GM19193 (cell line): ENCODE measurements around the gene DNASE1L1.

ENCODE experiments used
- POLR2A ChIP-seq: IDR thresholded peaks from 4 replicates; pipeline ENCODE4 v1.6.1; 2011; ENCODE audit not compliant: insufficient read depth, insufficient read length; ENCODE audit errors: extremely low read depth

Gene DNASE1L1

GRCh38 chrX:154369449-154370299, 39.4 kb downstream of the DNASE1L1 start:
- TF ChIP-seq POLR2A, result no peak

DNA sequence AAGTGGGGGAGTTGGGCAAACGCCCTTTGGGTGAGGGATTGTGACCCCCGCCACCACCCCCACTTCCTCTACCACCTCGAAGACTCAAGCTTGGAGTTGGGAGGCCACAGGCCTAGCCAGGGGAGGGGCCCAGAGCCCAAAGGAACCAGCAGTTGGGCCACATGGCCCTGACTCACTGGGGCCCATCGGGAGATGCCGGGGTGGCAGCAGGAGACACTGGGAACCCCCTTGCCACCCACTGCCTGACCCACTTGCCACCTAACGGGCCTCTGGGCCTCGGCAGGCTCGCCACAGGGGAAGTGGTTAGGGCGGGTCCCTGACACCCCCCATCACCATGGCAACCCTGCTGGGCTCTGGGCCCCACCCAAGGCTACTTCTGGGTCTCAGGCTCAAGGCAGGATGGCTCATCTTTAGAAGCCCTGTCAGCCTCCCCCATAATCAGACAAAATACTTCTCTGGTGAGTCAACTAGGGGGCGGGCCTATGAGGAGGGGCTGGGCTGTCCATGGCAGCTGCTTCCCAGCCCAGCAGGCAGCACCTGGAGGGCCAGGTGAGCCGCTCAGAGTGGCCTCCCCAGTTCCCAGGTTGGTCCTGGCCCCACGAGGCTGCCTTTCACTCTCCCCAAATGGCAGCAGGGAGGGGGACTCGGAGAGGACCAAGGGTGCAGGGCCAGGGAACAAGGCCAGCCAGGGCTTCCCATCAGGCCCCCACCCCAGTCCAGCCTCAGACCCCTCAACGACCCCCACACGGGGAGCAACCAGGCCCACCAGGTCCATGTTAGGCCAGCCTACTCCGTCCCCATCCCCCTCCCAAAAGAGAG, 40.2 kb downstream of the DNASE1L1 start:
- TF ChIP-seq POLR2A, result no peak

DNA sequence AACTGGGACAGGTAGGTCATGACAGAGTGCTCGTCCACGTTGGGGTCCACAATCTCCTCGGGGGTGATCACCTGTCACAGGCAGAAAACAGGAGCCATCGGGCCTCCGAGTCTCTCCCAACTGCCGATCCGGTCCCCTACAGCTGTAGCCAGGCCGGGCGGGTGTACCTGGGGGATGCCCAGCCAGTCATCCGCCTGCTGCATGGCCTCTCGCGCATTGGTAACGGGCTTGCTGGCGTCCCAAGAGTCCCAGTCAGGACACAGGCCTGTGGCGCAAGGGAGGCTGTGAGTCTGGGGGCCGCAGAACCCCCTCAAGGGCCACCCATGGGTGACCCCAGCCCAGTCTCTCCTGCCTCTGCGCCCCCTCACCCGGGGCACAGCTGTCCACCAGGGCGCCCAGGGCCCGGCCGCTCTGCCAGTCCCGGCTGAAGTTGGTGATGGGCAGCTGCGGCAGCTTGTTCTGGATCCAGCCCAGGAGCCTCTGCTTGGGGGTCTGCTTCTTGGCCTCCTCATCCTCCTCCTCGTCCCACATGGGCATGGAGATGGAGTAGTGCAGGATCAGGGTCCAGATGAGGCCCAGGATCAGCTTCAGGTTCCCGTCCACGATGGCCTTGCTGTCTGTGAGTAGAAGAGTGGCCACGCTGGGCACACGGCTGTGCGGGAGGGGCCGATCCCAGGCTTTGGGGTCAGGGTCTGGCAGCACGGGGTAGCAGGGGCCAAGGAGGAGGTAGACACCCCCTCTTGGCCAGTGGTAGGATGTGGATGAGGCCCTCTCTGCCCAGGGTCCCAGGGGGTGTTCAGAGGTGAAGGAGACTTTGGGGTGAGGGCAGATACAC, 41.4 kb downstream of the DNASE1L1 start:
- no peak for TF ChIP-seq POLR2A

DNA sequence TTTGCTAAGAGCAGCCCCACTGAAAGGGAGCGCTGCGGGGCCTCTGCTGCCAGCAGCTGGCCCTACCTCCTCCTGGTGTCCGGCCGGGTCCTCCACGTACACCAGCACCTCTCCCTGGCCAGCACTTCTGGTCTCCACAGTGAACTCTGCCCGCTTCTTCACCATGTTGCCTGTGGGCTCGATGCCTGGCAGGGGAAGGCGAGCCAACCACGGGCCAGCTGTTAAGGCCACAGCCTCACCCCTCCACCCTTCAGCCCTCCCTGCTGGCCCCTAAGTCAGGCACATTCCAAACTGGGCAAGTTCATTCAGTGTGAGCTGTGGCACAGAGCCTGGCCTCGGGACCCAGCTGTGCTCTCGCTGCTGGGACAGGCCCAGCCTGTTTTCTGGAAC, 42.4 kb downstream of the DNASE1L1 start:
- TF ChIP-seq POLR2A, result no peak

DNA sequence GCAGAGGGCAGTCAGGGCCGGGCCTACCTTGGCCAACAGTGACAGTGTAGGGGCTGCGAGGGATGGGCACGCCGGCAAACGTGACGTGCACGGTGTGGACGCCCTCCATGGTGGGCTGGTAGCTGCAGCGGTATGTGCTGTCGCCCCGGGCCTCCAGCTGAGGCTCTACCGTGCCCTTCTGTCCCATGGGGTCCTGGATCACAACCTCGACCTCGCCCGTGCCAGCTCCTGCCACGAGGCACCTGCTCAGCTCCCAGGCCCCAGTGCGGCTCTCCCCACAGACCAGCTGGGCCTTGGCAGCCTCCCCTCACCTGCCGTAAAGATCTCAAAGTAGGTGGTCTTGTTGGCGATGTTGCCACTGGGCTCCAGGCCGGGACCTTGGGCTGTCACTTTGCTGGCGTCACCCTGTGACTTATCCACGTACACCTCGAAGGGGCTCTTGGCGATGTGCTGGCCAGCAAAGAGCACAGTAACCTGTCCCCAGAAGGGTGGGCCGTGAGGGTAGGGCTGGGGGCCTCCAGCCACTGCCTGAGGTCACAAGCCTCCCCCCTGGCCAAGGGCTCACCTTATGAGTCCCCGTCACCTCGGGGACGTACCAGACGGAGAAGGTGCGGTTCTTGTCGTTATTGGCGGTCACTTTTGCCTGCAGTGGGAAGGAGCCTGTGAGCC, 42.9 kb downstream of the DNASE1L1 start:
- TF ChIP-seq POLR2A, result no peak

DNA sequence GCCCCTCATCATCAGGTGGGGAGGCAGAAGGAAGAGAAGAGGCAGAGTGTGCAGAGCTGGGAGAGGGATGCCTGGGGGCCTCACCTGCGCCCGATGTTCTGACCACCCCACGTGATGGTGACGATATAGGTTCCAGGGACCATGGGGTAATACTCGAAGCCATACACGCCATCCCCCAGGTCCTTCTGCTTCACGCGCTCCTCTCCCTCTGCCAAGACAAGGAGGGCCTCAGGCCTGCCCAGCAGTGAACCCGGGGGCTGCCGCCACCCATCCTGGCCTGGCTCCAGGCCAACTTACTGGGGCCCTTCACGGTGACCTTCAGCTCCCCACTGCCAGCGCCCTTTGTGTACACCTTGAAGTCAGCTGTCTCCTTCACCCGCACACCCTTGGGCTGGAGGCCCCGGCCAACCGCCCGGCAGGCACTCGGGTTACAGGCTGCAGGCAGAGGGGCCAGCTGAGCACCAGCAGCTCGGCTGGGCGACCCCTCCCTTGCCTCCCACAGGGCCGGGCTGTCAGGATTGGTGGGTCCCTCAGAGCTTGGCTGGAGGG, 43.9 kb downstream of the DNASE1L1 start:
- no peak for TF ChIP-seq POLR2A

DNA sequence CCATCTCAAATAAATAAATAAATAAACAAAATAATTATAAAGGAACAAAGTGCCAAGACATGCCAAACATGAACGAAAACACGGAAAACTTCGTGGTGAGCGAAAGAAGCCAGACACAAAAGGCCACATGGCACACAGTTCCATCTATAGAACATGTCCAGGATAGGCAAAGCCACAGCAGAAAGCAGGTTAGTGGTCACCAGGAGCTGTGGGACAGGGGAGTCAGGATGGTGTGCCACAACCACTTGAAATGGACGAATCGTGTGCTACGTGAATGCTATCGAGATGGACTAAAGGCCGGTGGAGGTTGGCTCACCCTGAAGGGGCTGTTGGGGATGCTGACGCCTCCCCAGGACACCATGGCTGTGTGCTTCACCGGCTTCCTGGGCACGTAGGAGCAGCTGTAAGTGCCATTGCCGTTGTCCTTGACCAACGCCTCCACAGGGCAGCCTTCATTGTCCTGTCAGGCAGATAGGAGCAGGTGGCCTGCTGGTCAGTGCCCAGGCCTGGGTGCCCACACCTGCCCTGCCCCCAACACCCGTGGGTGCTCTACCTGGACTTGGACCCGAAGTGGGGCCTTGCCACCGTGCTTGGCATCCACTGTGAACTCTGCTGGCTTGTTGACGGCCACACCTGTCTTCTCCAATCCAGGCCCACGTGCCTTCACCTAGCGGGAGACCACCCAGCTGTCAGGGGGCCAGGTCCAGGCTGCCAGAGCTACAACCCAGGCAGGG, 45.2 kb downstream of the DNASE1L1 start:
- no peak for TF ChIP-seq POLR2A

GRCh38 chrX:154362085-154362742, 46.8 kb downstream of the DNASE1L1 start:
- no peak for TF ChIP-seq POLR2A

DNA sequence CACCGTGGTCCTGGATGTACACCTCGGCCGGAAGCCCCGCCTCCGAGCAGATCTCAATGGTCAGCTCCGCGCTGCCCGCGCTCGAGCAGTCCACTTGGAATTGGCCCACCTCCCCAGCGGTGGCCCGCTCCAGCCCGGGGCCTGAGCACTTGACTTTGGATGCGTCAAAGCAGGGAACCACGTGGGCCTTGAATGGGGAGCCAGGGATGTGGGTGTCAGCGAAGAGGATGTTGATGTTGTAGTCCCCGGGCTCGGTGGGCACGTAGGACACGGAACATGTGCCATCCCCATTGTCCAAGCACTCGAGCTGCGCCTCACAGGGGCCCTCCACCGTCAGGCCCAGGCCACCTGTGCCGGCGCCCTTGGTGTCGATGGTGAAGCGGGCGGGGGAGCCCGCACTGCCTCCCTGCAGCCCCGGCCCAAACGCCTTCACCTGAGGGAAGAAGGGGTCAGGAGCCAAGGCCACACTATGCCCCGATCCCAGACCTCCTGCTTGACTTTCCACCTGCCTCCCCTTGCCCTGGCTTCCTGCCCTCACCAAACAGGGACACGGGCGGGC, 48.8 kb downstream of the DNASE1L1 start:
- TF ChIP-seq POLR2A, result no peak

GRCh38 chrX:154359362-154360154, 49.5 kb downstream of the DNASE1L1 start:
- no peak for TF ChIP-seq POLR2A

DNA sequence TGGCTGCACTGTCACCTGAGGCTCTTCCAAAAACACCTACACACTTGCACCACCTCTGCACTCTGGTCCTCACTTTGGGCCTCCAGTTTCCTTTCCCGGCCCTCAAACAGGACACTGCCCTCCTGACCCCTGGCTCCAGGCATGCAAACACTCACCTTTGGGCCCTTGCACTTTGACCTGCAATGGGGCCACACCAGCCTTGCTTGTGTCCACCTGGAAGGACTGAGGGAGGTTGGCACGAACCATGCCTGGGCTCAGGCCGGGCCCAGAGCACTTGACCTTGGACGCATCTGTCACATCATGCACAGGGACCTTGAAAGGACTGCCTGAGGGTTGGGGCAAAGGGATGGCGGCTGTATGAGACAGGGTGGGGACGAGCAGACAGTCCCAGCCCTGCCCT, 50.2 kb downstream of the DNASE1L1 start:
- TF ChIP-seq POLR2A, result no peak

- peak; percentile 7 for TF ChIP-seq POLR2A
These were observed 51.0 kb downstream of the DNASE1L1 start for GRCh38 chrX:154358011-154358410.
